Dedifferentiated amniotic fluid mesenchymal stem cell (primary cell): ENCODE measurements around the gene THSD4.

Experiments
- DNase-seq: peaks from one replicate; pipeline ENCODE4 v3.0.0-alpha.2; 2016; ENCODE audit errors: extremely low spot score

THSD4 gene

DNA sequence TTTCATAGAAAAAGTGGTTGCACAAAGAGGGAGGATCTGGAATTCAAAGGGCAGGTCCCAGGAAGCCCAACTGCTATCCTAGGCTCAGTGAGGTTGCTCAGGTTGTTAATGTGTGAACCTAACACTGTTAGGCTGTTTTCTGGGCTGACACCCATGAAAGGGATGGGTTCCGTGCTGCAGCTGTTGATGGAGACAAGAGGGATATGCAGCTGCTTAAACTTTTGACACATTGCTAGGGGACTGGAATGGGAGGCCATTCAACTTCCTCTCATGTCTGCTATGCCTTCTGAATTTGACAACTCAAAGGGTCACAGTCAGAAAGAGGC is 497.1 kb downstream of the THSD4 start:
- DNase-seq: no peak

DNA sequence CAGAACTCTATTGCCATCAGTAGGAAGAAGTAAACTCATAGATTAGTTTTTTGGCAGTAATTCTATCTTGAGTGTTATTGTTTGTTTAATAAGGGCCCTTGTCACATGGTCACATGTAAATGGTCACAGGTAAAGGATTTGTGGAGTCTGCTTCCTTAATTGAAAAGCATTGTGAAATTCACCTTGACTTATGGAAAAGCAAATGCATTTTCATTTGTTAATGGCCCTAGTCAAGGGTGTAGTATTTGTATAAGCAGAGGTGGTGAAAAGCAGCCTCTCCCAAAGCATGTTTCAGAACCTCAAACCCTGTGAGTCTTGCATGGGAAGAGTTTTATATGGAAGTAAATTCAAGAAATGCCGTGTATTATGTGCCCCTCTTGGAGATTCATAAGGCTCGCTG is 497.6 kb downstream of the THSD4 start:
- DNase-seq: no peak

DNA sequence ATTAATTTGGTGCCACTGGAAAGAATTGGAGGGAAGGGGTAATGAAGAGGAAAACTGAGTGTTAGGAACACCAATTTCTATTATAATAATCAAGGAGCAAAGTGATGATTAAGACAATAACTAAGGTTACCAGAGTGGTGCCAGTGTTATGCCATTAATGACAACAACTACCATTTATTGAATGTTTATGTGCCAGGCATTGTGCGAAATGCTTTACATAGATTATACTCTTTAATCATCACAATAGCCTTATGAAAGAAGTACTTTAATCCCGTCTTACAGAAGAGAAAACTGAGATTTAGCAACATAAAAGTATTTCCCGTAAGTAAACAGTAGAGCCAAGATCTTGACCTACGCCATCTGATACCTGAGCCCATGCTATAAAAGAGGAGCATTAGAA is 507.8 kb downstream of the THSD4 start:
- DNase-seq: no peak

DNA sequence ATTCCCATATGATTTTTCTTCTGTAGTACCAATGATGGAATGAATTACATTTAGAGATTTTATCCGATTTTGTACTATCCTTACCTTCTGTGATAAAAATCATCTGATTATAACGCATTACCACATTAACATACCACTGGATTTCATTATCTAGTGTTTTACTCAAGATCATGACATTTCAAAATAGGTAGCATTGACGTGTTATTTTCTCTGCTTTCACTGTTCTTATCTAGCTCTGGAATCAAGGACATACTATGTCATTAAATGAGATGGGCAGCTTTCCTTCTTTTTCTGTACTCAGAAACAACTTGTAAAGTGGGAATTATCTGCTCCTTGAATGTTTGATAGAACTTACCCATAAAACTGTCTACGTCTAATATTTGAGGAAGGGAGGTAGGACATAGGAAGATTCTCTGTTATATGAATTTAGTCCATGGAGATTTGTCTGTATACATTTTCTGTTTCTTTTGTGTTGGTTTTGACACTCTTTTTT is 511.4 kb downstream of the THSD4 start:
- no peak for DNase-seq

DNA sequence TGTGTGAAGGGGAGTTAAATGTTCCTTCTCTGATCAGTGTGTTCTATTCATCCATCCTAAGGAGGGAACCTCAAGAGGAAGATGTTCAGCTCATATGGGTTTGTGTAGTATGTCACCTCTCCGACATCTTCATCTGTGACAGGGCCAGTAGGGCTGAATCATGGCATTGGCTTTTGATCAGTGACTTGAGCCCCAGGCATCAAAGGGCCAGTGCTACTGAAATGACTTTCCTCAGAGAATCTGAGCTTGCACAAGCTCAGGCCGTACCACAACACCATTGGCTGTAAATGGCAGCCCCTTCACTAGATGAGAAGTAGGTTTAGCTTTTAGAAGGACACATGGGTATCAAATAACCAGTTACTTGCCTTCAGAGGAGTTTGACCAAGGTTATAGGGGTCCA is 511.9 kb downstream of the THSD4 start:
- no peak for DNase-seq

DNA sequence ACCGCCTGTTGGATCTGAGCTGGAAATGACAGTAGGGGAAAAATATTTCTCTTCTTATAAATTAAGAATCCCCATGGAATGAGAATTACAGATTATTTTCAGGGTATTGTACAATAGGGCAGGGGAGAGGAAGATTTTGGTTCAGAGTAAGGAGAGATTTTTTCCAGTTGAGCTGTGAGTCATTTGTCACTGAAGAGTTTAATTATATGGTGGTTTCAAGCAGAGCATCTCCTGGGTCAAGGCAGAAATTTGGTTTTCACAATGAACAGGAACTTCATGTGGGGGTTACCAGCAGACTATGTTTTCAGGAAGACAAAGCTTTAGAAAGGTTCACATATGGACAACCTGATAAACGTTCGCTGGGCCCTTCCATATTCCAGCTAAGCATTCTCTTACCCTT is 512.3 kb downstream of the THSD4 start:
- no peak for DNase-seq

DNA sequence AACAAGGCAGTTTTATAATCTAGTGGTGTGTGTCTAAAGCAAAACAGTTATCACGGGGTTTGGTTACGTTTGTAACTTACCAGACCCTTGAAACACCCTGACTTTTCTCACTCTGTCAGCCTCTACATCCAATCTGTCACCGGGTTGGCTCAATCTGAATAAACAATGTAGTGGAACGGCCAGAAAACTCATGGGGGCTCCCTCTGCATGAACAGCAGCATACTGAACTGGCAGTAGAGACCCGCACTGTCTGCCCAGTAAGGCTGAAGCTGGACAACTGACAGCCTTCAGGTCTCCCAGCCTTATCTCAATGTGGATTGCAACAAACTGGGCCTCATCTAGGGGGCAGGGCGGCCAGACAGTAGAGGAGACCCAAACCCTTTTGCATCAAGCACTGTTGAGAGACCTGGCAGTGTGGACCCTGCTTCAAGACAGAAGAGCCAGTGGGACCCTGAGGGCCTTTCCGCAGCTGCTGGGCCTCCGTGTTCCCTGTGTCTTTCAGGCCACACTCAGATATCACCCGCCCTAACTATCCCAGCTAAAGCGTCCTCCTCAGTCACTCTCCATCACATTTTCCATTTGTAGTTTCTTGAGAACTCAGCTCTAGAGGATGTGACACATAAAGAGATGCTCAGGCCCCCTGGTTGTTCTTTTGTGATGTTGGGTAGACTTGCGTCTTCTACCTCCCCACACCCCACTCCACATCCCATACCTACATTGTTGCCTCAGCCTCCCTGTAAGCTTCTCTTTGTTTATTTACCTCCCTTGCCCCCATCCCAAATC is 513.9 kb downstream of the THSD4 start:
- DNase-seq: no peak

DNA sequence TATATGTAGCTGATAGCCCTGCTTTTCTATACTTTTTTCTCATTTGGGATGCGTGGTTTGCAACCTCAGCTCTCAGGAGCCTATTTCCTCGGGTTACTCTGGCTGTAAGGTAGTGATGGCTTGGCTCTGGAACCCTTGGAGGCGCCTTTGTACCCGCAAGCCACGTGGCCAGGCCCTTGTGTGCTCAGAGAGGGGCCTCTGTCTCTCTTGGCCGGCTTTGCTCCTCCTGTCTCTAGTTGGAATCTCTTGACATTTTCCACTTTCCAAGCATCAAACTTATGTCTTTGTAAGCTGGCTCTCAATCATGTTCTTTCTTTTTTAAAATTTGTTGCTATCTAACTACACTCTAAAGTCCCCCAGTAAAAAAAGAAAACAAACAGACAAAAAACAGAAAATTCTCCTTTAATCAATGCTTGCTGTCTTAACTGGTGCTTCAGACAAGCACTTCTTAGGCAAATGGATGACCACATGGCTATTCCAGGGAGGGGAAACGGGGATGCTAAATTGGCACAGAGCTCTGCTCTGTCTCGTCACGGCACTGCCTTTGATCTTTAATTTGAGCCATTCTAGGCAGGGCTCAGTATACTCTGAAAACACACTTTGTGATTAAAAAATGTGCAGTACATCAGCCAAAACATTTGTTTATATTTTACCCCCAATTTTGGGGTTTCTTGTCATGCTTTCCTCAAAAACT is 514.7 kb downstream of the THSD4 start:
- DNase-seq: no peak

DNA sequence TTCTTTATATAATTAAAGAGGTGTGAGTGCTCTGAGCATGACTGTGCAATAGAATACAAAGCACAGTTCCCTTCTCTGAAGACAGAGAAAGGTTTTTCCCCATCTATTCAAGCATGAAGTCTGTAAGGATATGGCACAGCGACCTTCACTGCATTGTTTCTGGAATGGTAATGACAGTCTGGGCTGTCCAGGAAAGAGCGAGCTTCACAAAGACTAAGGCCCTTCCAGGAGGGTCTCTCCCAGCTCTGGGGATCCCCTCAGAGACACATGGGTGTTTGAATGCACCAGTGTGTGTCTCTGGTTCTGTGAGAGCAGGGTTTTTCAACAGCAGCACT is 515.2 kb downstream of the THSD4 start:
- DNase-seq: no peak

DNA sequence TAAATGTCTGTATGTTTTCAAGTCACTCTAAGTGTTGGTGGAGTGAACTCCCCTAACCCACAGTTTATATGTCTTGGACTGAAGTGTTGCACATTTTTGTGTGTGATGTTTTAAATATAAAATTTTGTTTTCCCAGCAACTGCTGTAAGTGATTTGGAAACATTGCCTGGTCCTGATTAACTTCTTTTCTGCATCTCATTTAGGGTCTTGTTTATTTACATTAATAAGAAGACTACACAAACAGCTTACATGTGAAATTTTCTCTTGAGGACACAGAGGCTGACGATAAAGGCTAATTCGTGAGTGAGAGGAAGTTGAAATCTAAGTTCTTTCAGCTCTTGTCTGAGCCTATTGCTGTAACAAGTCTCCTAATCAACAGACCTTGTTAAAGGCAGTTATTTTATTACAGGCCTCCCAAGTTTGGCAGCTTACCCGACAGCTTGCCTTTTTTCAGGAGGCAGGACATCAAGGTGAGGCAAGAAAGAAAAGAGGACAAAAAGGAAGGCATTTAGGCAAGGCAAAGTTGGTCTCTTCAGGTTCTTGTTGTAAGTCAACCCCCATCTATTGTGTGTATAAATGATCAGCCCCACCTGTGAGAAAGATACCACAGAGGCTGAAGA is 517.4 kb downstream of the THSD4 start:
- no peak for DNase-seq

DNA sequence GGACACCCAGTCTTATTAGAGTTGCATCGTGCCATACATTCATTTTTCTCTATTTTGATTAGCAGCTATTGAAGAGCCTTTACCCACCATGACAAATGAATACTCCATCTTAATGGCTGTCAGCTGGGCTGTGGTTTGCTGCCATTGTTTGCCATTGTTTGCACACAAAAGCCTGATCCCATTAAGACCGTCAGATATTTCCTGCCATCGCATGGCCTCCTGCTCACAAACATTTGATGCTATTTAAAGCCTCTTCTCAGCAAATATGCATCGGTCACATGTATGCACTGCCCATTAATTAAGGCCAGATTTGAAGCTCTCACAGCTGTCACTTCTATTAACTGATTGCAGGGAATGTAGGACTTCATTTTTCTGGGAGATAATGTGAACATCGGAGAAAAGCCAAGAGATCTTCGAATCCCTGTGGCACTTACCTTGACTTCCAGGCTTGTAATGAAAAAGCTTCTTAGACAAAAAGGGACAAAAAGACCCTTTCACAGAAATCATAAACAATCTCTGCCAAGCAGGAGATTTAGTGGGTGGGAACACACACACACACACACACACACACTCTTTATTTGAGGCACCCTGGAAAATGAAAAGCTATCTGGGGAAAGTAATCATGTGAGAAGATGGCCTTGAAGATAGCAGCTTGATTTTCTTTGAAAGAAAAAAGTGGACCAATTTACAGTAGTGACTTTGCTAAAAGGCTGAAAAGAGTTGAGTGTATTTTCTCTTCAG is 519.7 kb downstream of the THSD4 start:
- no peak for DNase-seq

DNA sequence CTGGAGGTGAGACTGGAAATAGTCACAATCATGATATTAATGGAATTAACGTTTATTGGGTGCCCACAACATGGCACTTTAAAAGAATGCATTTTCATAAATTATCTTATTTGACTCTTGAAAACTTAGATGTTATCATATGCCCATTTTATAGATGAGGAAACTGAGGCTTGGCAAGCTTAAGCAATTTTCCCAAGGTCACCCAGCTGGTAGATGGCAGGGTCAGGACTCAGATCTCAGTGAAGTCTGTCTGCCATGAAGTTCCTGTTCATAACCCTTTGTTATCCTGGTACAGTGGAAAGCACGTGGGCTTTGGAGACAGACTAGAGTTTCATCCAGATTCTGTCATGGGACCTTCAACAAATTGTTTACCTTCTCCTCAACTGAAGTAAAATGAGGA is 520.5 kb downstream of the THSD4 start:
- DNase-seq: no peak

DNA sequence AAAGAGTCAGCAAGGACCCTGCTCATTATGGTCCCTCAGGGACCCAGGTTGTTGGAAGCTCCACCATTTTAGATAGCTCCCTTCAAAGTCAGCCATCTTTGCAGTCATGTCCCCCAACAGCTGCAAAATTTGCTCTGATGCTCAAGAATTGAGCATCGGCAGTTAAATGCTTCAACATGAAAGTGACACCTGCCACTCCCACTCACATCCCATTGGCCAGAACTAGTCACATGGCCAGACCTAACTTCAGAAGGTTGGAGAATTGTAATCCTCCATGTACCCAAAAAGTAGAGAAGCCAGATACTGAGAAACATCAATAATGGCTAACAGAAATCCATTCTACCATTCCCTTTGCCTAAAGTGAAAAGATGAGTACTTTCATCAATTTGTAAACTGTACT is 523.6 kb downstream of the THSD4 start:
- DNase-seq: no peak

DNA sequence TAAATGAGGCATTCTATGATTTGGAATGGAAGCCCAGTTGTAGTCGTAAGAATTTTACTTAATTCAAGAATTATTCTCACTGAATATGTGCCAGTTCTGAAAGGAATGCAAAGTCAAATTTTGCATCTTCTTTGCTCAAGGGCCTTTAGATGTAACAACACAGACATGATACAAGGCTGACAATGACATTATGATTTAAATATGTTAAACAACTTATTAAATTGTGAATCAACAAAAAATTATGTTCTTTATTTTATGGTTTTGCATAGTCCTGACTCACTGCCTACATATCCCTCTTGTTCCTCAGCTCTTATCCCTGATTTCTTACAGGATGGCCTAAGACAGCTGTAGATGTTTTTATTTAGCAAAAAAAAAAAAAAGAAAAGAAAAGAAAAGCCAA is 524.2 kb downstream of the THSD4 start:
- no peak for DNase-seq

DNA sequence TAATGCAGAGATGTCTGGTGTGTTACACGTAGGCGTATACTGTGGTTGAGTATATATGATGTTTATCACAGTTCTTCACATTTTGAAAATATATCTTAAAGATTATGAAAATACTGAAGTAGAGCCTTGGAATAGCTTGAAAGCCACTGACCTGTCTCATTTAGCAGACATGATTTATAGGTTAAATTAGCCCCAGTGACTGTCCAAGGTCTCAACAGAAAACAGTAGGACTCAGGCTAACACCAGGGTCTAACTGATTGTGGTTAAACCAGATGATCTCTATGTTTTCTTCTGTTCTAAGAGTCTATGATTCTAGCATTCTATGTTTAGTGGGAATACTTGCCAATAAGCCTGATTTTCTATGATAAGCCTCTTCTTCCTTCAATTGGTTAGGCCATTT is 528.6 kb downstream of the THSD4 start:
- DNase-seq: no peak

DNA sequence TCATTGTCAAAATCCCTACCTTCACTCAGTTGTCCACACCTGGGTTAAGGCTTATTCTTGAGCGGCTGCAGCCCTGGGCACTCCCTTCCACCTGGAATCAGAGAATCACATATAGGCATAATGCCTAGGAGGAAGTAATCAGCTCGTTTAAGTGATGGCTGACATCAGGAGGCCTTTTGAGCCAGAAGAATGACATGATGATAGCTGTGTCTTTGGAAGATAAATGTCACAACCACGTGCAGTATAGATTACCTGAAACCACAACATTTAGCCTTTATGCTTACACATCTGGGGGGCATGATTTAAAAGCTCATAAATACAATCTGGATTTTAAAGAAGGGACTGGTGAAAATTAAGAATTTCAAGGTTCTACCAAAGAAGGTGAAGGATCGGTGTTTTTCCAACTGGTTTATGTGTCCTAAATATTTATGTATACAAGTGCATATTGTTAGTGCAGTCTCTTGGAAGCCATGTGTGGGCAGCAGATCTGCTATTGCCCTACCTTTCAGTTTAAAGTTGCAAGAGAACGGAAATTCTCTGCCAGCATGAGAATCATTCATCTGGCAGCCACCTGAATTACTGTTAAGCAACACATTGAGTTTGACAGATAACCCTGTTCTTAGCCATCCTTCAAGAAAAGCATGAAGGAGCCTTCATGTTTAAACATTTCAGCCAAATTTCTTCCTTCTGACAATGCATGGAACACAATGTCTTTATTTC is 531.7 kb downstream of the THSD4 start:
- DNase-seq: no peak

DNA sequence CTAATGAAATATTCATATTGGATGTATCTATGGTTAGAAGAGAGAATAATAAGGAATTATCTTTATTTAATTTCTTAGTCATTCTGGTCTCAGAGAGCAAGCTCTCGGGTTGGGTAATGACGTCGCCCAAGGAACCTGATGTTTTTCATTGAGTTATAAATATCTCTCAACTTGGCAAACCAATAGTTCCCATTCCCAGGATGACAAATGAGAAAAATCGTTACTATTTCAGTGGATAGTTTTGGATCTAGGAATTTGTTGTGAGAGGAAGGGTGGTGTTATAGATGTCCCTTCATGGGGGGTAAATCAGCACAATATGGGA is 532.2 kb downstream of the THSD4 start:
- DNase-seq: no peak

DNA sequence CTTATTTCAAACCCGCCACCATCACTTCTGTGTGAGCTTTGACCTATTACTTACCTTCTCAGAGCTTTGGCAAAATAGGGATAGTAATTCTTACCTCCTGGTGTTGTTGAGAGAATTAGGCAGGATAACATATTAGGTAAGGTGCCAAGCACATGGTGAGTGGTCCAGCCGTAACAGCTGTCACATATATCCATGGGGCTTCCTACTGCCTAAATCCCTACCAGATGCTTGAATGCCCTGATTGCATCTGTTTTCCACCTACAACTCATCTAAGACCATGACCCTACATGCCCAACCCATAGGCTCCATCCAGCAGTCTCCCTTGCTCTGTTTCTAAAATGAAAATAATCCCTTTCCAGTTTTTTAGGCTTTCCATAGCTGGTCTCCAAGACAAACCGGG is 532.8 kb downstream of the THSD4 start:
- no peak for DNase-seq

DNA sequence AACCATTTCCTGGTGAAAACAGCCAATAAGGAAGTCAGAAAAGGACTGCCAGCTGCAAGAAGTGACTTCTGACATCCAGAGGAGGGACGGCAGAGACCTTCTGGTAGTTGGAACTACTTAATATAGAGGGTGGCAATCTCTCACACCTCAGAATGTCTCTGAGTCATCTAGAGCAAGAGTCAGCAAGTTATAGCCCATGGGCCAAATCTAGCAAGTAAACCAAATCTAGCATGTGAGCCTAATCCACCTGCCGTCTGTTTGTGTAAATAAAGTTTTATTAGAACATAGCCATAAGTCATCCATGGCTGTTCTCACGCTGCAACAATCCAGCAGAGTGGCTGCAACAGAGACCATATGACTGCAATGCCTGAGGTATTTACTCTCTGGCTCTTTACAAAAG is 534.6 kb downstream of the THSD4 start:
- no peak for DNase-seq

DNA sequence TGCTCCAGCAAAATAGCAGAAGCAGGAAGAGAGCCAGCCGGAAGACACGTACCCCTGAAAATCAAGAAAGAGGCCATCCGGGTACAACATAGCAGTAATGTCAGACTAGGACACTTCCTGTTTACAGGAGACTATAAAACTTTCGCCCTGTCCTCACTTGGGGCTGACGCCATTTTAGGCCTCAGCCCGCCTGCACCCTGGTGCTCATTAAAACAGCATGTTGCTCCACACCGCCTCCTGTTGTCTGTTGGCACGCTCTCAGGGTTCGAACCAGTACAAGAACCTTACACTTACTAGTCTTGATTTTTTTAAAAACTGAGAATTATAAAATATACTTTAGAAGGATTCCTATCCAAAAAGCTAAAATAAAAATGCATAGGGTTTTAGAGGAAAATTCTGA is 535.3 kb downstream of the THSD4 start:
- DNase-seq: no peak

DNA sequence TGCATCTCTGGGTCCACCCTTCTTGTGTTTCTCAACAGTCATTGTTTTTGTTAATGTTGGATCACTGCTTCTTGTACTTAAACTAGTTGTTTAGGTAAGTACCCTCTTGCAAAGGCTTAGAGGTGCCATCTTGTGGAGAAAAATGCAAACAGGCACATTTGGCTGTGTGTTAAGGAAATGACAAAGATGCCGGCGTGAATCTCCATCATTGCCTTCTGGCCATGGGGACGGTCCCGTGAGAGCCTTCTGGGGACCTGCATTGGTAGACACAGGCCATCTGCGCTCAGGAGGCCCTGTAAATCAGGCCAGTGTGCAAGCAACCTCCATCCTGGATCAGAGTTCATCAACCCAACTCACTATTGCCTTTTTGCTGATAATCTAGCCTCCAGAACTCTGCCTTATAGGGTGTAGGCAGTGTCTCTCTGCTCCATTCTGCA is 536.5 kb downstream of the THSD4 start:
- peak; percentile 90 for DNase-seq
